Head of caudate nucleus (tissue), 42 donors: ENCODE data around the gene SLC25A41.
A peak's percentile ranks its signal among the peaks of the same experiment; 100 is the strongest.

ENCODE experiments used
- DNase-seq, 42 donors: peaks; one replicate each; pipeline versions ENCODE4 v3.0.0 to v3.0.0-alpha.2; 2020 to 2021; ENCODE audit warnings: mixed read lengths in 7 of 42
- intact Hi-C: fragments of 100-400 bp; cut with DNase I; formaldehyde crosslinking; loops from one replicate; pipeline ENCODE4 v1.15.0; 2022

SLC25A41 gene

DNA sequence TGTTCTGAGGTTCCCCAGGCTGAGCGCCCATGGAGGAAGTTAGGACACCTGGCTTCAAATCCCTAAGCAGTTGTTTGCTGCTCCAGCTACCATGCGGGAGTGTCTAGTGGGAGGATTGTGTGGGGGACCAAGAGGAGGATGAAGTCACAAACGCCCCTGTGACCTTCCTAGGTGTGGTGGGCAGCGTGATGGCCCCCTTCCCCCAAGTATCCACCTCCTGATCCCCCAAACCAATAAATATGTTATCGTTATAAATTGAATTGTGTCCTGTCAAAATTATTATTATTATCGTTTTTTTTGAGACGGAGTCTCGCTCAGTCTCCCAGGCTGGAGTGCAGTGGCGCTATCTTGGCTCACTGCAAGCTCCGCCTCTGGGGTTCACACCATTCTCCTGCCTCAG, at the start of gene SLC25A41:
TSS of gene SLC25A41 (minus strand) at position 101 of the 400 bp plus-strand sequence. CDS start at position 31, 70 bp downstream.
- DNase-seq = no peak
- intact Hi-C loops = no loop called here

DNA sequence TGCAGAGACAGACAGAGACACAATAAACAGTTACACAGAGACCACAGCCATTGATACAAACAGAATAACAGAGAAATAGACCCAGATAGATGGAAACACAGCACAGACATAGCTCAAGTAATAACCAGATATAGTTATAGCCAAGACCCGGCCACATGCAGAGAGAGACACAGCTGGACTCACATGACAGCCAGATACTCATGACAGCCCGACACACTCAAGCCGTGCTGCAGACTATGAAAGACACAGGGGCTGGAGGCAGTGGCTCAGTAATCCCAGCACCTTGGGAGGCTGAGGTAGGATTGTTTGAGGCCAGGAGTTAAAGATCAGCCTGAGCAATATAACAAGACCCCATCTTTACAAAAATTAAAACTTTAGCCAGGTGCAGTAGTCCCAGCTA, 49.7 kb upstream of the SLC25A41 start:
- DNase-seq = no peak
- intact Hi-C loops = no loop called here

DNA sequence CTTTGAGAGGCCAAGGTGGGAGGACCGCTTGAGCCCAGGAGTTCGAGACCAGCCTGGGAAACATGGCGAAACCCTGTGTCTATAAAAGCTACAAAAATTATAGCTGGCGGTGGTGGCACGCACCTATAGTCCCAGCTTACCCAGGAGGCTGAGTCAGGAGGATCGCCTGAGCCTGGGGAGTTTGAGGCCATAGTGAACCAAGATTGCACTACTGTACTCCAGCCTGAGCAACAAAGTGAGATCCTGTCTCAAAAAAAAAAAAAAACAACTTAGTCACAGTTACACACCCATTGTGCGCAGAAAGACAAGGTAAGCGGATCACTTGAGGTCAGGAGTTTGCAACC, 48.8 kb upstream of the SLC25A41 start:
- intact Hi-C loops = no loop called here
- no peak for DNase-seq

DNA sequence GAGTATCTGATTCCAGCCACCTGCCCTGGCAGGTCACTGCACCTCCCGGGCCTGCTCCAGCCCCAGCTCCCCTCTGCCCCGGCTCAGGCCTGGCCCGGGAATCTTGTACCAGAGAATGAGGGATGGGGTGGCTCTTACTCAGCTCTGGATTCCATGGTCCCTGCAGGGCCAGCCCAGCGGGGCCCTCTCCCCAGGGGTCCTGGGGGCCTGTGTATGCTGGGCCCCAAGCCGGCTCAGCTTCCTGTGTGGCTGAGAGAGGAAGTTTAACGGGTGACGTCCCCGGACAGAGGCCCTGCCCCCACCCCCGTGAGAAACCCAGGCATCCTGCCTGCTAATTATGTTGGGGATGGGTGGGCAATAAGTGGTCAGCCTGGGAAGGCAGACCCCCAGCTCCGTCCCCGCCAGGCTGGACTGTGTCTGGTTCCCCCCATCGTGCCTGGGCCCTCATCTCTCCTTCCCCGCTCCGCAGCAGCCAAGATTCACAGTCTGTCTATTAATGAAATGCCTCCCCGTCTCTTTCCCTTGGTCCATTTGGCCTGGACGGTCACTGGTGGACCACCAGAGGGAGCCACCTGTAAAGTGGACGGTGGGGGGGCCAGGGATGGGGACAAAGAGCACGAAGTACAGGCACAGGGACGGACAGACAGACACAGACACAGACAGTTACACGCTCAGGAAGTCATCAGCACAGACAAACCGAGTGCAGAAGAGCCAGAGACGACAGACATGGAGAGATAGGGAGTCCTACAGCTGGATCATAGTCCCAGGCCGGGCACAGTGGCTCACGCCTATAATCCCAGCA, 48.2 kb upstream of the SLC25A41 start, which contains the start of gene DENND1C:
TSS of gene DENND1C (minus strand) at position 247 of the 802 bp plus-strand sequence. CDS start at position 155, 92 bp downstream.
- DNase-seq = peak in 40 of 42 donors; percentile 30 to 88 (median 70)
- intact Hi-C loops = no loop called here

DNA sequence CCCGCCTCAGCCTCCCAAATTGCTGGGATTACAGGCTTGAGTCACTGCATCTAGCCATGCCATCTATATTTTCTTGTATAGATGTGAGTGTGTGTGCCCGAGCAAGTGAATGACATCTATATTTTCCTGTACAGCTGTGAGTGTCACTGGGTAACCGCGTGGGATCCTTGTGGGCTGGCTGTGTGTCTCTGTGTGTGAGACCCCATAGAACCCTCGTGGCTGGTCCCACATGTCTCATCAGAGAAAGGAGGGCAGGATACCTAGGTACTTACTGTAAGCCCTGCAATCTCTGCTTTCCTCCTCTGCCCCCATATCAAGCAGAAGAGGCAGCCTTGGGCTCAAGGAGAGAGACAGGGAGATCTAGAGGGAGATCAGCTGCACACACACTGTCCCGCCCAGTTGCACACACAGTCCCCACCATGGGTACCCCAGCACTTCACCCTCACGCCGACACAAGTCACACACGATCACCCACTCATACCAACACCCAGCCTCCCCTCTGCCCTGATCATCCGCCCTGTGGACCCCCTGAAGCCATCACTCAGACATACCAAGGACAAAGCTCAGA, 47.4 kb upstream of the SLC25A41 start:
- intact Hi-C loops = no loop called here

DNA sequence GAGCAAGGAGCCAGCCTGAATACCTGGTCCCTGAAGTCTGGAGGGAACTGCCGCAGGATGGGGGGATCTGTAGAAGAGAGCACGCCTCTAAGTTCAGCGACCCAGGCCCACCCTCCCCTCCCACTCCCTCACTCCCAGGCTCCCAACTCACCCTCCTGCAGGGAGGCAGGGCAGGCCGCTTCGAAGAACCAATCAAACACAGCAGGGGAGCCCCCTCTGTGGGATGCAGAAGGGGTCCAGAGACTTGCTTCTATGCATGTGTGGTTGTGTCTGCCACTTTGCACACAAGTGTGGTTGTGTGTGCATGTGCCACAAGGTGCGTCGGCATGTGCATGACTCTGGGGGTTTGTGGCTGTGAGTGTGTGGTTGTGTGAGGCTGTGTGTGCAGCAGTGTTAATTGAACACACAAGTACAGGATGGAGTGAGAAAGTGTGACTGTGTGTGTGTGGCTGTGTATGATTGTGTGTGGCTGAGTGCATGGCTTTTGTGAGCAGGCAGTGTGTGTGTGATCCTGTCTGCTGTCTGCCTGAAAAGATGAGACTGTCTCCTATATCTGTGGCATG, 46.4 kb upstream of the SLC25A41 start:
- intact Hi-C loops = no loop called here
- DNase-seq = no peak

More for the DNA sequence above, 47.4 kb upstream of the SLC25A41 start:
- DNase-seq = no peak

DNA sequence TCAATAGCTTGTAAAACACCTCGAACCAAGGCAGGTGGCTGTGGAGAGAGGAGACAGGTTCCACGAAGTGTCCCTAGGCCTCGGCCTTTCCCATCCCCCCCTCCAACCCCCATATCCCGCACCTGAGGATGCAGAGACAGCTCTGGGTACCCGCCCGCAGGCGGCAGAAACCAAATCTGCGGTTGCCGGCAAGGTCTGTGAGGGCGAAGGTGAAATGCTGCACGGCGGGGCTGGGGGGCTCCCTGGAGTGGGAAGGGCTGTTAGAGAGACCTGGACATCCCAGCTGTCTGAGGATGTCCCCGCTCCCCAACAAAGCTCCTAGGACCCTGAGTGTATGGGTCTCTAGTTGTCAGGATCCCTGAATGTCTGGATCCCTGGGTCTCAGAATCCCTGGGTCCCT, 45.3 kb upstream of the SLC25A41 start:
- no peak for DNase-seq
- intact Hi-C loops = no loop called here

DNA sequence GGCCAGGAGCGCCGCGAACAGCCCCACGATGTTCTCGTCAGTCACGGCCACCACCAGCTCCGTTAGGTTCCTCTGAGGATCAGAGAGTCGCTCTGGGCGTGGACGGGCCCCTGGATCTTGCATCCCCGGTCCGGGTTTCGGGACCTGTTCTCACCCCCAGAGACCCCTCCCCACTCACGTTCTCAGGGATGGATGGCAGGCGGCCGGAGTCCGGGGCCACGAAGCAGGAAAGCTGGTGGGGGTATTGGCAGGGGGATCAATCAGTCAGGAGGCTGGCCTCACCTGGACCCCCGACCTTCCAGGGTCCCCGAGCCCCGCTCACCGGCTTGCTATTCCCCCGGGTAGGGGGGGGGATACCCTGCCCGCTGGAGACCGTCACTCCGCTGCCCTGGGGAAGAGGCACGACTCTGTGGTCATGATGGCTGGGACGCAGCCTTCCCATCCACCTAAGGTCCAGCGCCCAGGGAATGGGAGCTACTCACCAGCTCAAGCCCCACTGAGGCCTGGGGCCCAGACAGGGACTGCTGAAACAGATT, 43.4 kb upstream of the SLC25A41 start:
- intact Hi-C loops = no loop called here
- DNase-seq = no peak

DNA sequence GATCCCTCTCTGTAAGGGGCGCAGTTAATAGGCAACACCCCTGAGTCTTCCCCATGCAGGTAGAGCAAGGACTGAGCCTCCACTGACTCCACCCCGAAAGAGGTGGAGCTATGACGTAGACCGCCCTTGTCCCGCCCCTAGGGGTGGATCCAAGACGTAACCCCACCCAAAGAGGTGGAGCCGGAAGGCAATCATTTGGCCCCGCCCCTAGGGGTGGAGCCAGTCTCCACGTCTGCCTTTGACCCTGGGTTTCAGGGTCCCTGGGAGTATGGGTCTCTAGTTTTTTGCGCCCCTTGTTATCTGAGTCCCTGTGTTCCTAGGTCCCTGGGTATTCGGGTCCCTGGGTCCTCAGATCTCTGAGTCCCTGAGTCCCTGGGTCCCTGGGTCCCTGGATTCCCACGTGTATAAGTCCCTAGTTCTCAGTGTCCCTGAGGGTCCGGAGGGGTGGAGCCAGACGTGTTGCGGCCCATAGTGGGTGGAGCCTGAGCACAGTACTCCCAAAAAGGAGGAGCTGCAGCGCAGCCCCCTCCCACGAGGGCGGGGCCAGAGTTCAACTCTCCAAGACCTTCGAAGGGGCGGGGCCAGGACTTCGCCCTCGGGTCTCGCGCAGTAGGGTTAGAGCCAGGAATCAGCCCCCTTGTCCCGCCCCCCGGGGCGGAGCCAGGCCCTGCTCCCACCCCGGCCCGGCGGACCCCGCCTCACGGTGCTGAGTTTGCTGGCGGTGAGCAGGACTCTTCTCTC, 42.8 kb upstream of the SLC25A41 start:
- intact Hi-C loops = no loop called here
- DNase-seq = peak; percentile 64 to 93 (median 83)

DNA sequence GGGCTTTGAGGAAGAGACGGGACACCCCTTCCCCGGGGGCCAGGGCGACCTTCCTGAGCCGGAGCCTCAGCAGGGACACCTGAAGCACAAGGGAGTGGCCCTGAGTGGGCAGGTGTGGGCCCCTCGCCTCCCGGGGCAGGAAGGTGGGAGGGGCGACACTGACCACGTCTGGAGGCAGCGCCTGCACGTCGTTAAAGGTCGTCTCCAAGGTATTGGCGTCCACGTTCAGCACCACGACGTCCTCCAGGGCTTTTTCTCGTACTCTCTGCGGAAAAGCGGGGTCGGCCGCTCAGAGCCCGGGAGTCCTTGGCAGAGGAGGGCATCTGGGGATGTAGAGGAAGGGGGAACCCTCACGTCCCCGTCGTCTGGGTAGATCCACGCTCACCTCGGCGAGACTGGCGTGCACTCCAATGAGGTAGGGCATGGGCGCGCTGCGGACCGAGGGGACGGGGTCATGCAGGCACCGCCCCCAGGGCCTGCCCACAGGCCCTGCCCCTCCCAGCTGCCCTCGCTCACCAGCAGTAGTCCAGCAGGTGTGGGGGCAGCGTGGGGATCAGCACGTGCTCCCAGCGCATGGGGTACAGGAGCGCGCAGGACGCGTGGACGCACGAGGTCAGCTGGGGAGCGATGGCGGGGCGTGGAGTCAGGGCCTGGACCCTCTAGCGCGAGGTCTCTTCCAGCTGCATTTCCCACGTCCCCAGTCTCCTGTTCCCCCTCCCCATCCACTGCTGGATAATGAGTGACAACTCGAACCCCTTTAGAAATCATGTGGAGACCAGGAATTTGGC, 42.0 kb upstream of the SLC25A41 start:
- intact Hi-C loops = no loop called here
- no peak for DNase-seq

DNA sequence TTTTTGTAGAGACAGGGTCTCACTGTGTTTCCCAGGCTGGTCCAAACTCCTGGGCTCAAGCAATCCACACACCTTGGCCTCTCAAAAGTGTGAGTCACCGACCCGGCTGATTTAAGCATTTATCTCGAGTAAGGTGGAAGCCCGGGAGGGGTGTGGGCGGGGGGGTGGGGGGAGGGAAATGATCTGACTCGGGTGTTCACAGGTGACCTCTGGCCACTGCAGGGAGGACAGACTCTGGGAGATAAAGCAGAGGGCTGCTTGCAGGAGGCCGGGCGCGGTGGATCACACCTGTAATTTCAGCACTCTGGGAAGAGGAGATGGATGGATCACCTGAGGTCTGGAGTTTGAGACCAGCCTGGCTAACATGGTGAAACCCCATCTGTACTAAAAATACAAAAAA, 40.1 kb upstream of the SLC25A41 start:
- DNase-seq = no peak
- intact Hi-C loops = no loop called here

DNA sequence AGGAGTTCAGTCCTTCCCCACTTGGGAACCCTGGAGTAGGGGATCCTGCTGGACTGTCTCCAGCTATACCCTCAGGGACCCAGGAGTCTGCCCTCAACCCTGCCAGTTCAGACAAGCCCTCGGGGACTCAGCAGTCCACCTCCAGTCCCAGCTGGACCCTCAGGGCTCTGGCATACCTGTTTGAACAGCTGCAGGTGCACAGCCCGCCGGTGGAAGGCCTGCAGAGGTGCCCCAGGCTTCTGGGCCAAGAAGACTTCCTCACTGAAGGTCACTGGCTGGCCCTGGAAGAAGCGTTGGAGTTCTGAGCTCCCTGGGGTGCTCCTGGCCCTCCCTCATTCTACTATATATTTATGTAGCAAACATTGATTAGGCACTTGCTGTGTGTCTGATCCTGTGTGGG, 39.1 kb upstream of the SLC25A41 start:
- no peak for DNase-seq
- intact Hi-C loops = no loop called here

DNA sequence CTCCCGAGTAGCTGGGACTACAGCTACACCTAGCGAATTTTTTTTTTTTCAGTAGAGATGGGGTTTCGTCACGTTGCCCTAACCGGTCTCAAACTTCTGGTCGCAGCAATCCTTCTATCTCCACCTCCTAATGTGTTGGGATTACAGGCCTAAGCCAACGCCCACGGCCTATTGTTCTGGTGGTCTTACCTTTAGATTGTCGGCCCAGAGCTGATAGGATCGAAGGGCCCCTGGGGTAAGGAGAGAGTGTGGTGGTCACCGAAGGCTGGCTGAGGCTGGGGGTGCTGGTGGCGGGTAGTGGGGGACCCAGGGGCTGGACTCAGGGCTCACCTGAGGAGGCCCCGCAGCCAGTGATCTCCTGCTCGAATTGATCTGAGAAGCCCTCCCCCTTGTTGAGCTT, 37.5 kb upstream of the SLC25A41 start:
- intact Hi-C loops = no loop called here
- no peak for DNase-seq

DNA sequence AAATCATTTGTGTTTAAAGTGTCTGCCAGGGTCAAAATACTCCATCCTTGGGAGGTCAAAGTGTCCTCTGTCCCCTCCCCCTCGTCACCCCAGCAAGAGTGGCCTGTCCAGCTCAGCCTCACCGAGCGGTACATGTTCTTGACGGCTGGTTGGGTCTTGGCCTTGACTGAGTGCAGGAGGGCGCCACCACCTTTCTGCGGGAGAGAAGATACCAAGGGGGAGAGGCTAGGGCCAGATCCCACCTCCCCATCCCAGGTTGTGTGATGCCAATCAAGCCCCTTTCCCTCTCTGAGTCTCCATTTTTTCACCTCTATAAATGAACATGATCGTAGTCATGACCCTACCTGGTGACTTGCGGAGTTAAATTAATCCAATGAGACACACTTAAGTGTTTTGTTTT, 36.6 kb upstream of the SLC25A41 start:
- DNase-seq = no peak
- intact Hi-C loops = no loop called here

DNA sequence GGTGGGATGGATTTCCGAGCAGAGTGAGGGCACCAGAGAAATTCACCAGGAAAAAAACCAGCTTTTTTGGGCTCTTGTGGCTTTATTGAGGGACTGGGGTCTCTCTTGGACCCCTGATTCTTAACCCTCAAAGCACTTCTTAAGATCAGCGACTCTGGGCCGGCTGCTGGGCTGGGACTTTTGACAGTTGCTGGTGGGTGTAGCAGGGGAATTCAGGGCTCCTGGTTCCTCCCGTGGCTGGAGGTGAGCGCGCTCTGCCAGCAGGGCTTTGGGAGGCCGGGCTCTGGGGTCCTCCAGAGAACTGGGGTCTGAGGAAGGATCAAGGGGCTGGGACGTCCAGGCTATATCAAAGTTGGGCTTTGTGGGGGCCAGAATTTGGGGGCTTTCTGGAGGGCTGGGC, 33.8 kb upstream of the SLC25A41 start:
- intact Hi-C loops = no loop called here
- DNase-seq = no peak

DNA sequence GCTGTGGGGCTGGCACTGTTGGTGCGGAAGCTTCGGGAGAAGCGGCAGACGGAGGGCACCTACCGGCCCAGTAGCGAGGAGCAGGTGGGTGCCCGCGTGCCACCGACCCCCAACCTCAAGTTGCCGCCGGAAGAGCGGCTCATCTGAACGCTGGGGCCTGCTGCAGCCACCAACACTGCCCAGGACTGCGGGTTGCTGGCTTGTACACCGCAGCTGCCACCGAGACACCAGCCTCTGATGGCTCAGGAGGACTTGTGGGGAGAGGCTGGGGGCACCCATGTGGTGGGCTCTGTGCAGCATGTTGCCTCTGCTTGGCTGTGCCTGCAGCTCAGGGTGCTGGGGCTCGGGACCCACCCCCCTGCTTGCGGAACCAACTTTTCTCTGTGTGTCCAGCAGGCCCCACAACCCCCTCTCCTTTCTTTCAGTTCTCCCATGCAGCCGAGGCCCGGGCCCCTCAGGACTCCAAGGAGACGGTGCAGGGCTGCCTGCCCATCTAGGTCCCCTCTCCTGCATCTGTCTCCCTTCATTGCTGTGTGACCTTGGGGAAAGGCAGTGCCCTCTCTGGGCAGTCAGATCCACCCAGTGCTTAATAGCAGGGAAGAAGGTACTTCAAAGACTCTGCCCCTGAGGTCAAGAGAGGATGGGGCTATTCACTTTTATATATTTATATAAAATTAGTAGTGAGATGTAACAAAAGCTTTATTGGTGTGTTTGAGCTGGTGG, 33.1 kb upstream of the SLC25A41 start:
- DNase-seq = no peak
- intact Hi-C loops = no loop called here

DNA sequence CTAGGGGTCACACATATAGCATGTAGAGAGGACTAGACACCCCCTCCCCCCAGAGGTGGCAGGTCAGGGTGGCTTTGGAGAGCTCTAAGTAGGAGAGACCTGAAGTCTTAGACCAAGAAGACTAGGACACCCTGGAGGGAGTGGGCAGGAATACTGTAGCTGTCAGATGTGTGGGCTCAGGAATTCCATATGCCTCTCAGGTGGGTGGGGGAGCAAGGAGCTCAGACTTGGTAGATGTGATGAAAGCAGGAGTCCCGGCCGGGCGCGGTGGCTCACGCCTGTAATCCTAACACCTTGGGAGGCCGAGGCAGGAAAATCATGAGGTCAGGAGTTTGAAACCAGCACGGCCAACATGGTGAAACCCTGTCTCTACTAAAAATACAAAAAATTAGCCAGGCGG, 32.1 kb upstream of the SLC25A41 start:
- peak in 10 of 42 donors; percentile 20 to 70 (median 50) for DNase-seq
- intact Hi-C loops = no loop called here

DNA sequence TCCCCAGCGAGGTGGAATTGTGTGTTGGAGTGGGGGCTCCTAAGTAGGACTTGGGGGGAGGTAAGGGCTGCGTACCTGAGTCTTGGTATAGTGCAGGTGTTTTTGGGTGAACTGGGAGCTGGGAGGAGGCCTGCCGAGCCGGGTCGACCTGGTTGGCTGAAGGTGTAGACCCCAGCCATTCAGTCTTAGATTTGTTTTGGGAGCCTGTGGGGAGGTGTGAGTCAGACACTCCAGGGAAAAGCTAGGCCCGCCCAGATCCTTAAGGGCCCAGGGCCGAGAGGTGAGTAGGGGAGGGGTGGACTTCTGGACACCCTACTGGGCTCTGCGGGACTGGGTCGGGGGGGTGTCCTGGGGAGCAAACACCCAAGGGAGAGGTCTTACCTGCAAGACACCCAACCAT, 31.4 kb upstream of the SLC25A41 start:
- no peak for DNase-seq
- intact Hi-C loops = no loop called here
